ENCODE measurements around the gene TUBAL3. TPM values are rescaled to one million over a fixed set of nuclear protein-coding genes. Genes with fewer than 3 reads are reported as not detected.

TUBAL3 gene
- total and polyA plus RNA-seq, 9 of the 15 experiments (the other 6 are each of a cell fraction or from before 2014, with no cell fraction given), result 5.5 to 10.1 (median 6.9) TPM

DNA sequence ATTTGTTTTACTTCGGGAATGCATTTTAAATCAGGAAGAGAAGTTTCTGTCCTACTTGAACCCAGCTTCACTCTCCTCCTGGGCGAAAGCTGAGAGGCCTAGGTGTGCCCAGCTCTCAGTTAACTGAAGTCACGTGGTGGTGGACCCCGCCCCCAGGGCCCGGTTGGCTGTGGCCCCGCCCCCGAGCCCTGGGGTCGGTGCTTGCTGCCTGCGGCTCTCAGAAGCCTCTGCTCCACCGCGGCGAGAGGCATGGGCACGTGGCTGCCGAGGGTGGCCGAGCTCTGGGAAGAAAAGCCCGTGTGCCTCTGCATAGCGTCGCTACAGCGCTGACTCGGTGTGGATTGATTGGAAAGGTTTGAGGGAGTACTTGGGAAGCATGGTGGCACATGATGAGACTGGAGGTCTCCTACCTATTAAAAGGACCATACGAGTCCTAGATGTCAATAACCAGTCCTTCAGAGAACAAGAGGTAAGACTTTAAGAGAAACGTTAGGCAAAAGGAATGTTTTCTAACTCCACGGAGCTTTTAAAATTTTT lies 41.8 kb upstream of the TUBAL3 start (continued):
- TF ChIP-seq, protein P1, sequence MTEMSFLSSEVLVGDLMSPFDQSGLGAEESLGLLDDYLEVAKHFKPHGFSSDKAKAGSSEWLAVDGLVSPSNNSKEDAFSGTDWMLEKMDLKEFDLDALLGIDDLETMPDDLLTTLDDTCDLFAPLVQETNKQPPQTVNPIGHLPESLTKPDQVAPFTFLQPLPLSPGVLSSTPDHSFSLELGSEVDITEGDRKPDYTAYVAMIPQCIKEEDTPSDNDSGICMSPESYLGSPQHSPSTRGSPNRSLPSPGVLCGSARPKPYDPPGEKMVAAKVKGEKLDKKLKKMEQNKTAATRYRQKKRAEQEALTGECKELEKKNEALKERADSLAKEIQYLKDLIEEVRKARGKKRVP (CRISPR knock-in tag; IDR thresholded peaks at IDR 0.05), result 0 out of 2 replicates have a peak, but pooled peaks have one; percentile 48
- no peak for TF ChIP-seq NFYB (IDR thresholded peaks at IDR 0.05; ENCODE audit: extremely low read depth, insufficient read length)
- no peak for TF ChIP-seq FOXJ2 (tag; IDR thresholded peaks at IDR 0.05)
- no peak for TF ChIP-seq ZNF143 (CRISPR knock-in tag; IDR thresholded peaks at IDR 0.05)
- no peak for TF ChIP-seq POU5F1 (IDR thresholded peaks at IDR 0.05; ENCODE audit: borderline replicate concordance, low read depth, low read length, partially characterized antibody)
- peak; percentile 87 for TF ChIP-seq BHLHE40 (IDR thresholded peaks at IDR 0.05; ENCODE audit: low read length)
- TF ChIP-seq BRCA1 (IDR thresholded peaks at IDR 0.05), result no peak
- no peak for TF ChIP-seq BRCA1 (CRISPR knock-in tag; IDR thresholded peaks at IDR 0.05)
- 0 out of 2 replicates have a peak, but pooled peaks have one; percentile 39 for TF ChIP-seq ZNF75A (CRISPR knock-in tag; IDR thresholded peaks at IDR 0.05)
- TF ChIP-seq, protein P2, sequence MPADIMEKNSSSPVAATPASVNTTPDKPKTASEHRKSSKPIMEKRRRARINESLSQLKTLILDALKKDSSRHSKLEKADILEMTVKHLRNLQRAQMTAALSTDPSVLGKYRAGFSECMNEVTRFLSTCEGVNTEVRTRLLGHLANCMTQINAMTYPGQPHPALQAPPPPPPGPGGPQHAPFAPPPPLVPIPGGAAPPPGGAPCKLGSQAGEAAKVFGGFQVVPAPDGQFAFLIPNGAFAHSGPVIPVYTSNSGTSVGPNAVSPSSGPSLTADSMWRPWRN (IDR thresholded peaks at IDR 0.05; ENCODE audit: low read depth), result 0 out of 2 replicates have a peak, but pooled peaks have one; percentile 17
- 0 out of 2 replicates have a peak, but pooled peaks have one; percentile 80 for TF ChIP-seq CAMTA2 (CRISPR knock-in tag; conservative IDR thresholded peaks at IDR 0.05)
- 0 out of 2 replicates have a peak, but pooled peaks have one; percentile 68 for TF ChIP-seq NFRKB (IDR thresholded peaks at IDR 0.05; ENCODE audit: low read depth)
- no peak for TF ChIP-seq U2AF1 (optimal IDR thresholded peaks at IDR 0.05; ENCODE audit: low read depth, low read length)
- TF ChIP-seq, protein P3, sequence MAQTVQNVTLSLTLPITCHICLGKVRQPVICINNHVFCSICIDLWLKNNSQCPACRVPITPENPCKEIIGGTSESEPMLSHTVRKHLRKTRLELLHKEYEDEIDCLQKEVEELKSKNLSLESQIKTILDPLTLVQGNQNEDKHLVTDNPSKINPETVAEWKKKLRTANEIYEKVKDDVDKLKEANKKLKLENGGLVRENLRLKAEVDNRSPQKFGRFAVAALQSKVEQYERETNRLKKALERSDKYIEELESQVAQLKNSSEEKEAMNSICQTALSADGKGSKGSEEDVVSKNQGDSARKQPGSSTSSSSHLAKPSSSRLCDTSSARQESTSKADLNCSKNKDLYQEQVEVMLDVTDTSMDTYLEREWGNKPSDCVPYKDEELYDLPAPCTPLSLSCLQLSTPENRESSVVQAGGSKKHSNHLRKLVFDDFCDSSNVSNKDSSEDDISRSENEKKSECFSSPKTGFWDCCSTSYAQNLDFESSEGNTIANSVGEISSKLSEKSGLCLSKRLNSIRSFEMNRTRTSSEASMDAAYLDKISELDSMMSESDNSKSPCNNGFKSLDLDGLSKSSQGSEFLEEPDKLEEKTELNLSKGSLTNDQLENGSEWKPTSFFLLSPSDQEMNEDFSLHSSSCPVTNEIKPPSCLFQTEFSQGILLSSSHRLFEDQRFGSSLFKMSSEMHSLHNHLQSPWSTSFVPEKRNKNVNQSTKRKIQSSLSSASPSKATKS (CRISPR knock-in tag; IDR thresholded peaks at IDR 0.05), result no peak
- TF ChIP-seq, protein P4, sequence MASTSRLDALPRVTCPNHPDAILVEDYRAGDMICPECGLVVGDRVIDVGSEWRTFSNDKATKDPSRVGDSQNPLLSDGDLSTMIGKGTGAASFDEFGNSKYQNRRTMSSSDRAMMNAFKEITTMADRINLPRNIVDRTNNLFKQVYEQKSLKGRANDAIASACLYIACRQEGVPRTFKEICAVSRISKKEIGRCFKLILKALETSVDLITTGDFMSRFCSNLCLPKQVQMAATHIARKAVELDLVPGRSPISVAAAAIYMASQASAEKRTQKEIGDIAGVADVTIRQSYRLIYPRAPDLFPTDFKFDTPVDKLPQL (IDR thresholded peaks at IDR 0.05; ENCODE audit: extremely low read depth, insufficient read length), result peak; percentile 41
- peak; percentile 86 for TF ChIP-seq CCNT2 (IDR thresholded peaks at IDR 0.05; ENCODE audit: borderline replicate concordance, extremely low read depth, insufficient read length, low read depth, low read length)
- TF ChIP-seq RBM15 (IDR thresholded peaks at IDR 0.05; ENCODE audit: insufficient read depth, low read length), result no peak
- TF ChIP-seq ESRRA (IDR thresholded peaks at IDR 0.05; ENCODE audit: borderline replicate concordance, low read depth), result no peak
- 0 out of 2 replicates have a peak, but pooled peaks have one; percentile 38 for TF ChIP-seq KLF13 (tag; IDR thresholded peaks at IDR 0.05; ENCODE audit: borderline replicate concordance, low read depth)
- TF ChIP-seq, protein P5, sequence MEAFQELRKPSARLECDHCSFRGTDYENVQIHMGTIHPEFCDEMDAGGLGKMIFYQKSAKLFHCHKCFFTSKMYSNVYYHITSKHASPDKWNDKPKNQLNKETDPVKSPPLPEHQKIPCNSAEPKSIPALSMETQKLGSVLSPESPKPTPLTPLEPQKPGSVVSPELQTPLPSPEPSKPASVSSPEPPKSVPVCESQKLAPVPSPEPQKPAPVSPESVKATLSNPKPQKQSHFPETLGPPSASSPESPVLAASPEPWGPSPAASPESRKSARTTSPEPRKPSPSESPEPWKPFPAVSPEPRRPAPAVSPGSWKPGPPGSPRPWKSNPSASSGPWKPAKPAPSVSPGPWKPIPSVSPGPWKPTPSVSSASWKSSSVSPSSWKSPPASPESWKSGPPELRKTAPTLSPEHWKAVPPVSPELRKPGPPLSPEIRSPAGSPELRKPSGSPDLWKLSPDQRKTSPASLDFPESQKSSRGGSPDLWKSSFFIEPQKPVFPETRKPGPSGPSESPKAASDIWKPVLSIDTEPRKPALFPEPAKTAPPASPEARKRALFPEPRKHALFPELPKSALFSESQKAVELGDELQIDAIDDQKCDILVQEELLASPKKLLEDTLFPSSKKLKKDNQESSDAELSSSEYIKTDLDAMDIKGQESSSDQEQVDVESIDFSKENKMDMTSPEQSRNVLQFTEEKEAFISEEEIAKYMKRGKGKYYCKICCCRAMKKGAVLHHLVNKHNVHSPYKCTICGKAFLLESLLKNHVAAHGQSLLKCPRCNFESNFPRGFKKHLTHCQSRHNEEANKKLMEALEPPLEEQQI (IDR thresholded peaks at IDR 0.05), result 0 out of 2 replicates have a peak, but pooled peaks have one; percentile 13
- TF ChIP-seq SMAD4 (CRISPR knock-in tag; conservative IDR thresholded peaks at IDR 0.05), result 0 out of 2 replicates have a peak, but pooled peaks have one; percentile 39
- no peak for TF ChIP-seq C11orf30 (IDR thresholded peaks at IDR 0.05; ENCODE audit: low read depth)

Measured in K562 (cell line).